RWPE1 (cell line): ENCODE results near the gene HSP90AB1.

Source experiments
- CTCF ChIA-PET: fragments of 350-600 bp; sonication (Branson Sonifier 250); formaldehyde crosslinking; extraction: SDS; loops from one replicate; lab custom pipeline; 2021; lab: Yijun Ruan, JAX
- POLR2A ChIA-PET: fragments of 400-600 bp; formaldehyde crosslinking; extraction: SDS; loops from one replicate; lab custom pipeline; 2020; ENCODE audit warnings: antibody characterized with exemption; ENCODE audit not compliant: low non-redundant PET; lab: Yijun Ruan, JAX
- DNase-seq: peaks from one replicate; pipeline ENCODE4 v3.0.0; 2012; ENCODE audit warnings: low spot score
- H3K27ac ChIP-seq: fragments of 450-650 bp; 2 replicates; pipeline ENCODE4 v1.5.1; 2017
- TF ChIP-seq, protein P1 (sequence below): fragments of 450-650 bp; conservative IDR thresholded peaks from 2 replicates; pipeline ENCODE4 v1.5.1; 2017; ENCODE audit warnings: low read depth, mild to moderate bottlenecking

Gene HSP90AB1

DNA sequence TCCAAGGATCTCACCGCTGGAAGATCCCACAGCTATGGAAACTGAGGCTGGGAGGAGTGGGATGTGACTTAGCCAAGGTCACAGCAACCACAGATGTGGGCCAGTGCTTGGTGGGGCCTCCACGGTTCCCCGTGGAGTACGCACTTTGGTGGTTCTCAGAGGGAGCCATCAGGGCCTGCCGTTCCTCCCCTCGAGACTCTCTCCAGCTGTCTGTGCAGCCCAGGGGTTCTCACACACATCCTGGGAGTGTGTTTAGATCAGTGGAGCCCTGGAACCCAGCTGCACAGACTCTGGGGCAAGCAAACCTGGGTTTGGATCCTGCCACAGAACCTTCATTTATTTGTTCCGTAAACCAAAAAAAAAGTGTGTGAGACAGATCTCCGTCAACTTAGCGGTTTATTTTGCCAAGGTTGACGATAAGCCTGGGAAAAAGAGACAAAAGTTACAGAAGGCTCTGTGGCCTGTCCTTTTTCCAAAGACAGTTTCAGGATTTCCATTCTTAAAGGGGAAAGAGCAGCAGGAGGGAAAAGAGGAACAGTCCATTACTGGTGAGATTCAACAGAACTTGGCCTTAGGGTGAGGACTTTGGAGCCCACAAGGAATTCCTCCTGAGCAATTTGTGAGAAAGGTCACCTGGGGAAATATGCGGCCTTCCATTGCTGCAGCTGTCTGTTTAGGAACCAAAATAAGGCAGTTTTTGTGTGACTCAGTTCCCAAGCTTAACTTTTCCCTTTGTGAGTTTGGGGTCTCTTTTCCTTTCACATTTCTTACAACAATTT, 43.7 kb upstream of the HSP90AB1 start:
- TF ChIP-seq, protein P1, sequence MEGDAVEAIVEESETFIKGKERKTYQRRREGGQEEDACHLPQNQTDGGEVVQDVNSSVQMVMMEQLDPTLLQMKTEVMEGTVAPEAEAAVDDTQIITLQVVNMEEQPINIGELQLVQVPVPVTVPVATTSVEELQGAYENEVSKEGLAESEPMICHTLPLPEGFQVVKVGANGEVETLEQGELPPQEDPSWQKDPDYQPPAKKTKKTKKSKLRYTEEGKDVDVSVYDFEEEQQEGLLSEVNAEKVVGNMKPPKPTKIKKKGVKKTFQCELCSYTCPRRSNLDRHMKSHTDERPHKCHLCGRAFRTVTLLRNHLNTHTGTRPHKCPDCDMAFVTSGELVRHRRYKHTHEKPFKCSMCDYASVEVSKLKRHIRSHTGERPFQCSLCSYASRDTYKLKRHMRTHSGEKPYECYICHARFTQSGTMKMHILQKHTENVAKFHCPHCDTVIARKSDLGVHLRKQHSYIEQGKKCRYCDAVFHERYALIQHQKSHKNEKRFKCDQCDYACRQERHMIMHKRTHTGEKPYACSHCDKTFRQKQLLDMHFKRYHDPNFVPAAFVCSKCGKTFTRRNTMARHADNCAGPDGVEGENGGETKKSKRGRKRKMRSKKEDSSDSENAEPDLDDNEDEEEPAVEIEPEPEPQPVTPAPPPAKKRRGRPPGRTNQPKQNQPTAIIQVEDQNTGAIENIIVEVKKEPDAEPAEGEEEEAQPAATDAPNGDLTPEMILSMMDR, result no peak
- ChIA-PET POLR2A (no interaction called here), CTCF (no interaction called here)
- H3K27ac ChIP-seq, result peak overlapping the region; percentile 92
- DNase-seq, result no peak

DNA sequence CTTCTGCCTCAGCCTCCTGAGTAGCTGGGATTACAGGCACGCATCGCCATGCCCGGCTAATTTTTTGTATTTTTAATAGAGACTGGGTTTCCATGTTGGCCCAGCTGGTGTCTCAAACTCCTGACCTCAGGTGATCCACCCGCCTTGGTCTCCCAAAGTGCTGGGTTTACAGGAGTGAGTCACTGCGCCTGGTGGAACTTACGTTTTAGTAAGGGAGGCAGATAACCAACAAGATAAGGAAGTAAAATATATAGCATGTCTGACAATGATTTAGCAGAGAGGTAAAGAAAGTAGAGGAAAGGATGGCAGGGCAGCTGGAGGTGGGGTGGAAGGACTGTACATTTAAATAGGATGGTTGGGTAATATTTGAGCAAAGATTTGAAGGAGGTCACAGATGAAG, 42.9 kb upstream of the HSP90AB1 start:
- no peak overlapping the region for H3K27ac ChIP-seq
- no peak for DNase-seq
- CTCF ChIA-PET, result interaction anchor here (0.9 kb wide), 1 partner anchor 18 kb away, joined by 3 read pairs; no protein-coding TSS in a partner anchor
- POLR2A ChIA-PET, result no interaction called here
- TF ChIP-seq, protein P1, result no peak

DNA sequence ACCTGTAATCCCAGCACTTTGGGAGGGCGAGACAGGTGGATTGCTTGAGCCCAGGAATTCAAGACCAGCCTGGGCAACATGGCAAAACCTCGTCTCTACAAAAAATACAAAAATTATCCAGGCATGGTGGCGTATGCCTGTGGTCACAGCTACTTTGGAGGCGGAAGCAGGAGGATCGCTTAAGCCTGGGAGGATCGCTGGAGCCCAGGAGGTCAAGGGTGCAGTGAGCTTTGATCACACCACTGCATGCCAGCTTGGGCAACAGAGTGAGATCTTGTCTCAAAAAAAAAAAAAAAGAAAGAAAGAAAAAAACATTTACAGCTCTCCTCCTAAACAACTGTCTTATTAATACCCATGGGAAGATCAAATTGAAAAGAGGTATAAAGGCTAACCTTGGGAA, 38.9 kb upstream of the HSP90AB1 start:
- POLR2A ChIA-PET, result no interaction called here
- TF ChIP-seq, protein P1, result no peak
- H3K27ac ChIP-seq, result no peak overlapping the region
- no peak for DNase-seq
- CTCF ChIA-PET, result interaction anchor here (0.7 kb wide), 1 partner anchor 30 kb away, joined by 7 read pairs; no protein-coding TSS in a partner anchor

DNA sequence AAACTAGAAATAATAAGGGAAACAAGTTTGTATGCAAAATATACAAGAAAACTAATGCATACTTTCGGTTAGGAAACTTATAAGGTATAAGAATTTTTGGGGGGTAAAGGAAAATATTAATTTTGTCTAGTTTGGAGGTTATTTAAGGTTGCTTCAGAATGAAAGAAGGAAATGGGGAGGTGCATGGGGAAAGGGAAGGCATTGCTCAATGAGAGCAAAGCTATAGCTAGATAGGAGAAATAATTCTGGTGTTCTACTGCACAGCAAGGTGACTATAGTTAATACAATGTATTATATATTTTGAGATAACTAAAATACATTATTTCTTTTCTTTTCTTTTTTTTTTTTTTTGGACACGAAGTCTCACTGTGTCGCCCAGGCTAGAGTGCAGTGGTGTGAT, 35.6 kb upstream of the HSP90AB1 start:
- ChIA-PET POLR2A (no interaction called here), CTCF (no interaction called here)
- TF ChIP-seq, protein P1, result no peak
- H3K27ac ChIP-seq, result no peak overlapping the region
- DNase-seq, result no peak

DNA sequence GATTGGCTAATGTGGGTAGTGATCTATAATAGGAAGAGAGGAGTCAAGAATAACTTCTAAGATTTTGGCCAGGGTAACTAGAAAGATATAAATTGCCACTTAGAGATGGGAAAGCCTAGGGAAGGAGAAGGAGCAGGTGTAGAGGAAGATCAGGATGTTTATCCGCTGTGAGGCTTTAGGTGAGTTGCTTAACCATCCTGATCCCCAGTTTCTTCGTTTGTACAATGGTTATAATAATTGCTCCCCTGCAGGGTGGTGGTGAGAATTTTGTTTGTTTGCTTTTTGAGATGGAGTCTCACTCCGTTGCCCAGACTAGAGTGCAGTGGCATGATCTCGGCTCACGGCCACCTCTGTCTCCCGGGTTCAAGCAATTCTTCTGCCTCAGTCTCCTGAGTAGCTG, 32.6 kb upstream of the HSP90AB1 start:
- POLR2A ChIA-PET, result no interaction called here
- CTCF ChIA-PET, result no interaction called here
- TF ChIP-seq, protein P1, result no peak
- no peak for DNase-seq
- no peak overlapping the region for H3K27ac ChIP-seq

DNA sequence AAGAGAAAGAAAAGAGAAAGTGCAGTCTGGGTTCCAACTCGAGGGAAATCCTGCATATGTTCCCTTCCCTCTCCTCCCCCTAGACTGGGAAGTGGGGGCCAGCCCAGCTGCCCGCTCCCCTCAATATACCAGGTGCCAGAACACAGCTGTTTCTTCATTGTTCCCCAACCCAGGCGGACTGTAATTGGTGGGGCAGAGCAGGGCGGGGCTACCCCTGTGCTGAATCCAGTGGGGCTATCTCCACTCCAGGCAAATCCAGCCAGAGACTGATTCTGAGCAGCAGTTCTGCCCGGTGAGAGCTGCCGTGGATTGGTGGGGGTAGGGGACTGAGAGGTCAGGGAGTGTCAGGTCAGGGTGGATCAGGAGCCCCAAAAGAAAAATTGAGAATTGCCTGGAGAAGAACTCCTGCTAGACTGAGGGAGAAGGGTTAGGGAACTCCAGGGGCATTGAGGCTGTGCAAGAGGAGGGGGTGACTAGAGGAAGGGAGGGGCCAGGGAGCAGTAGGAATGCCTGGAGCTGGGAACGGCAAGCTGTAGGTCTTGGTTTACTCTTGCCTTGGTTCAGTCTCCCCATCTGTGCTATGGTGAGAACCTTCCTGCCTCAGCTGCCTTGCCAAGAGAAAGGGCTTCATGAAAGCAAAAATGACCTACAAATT, 30.1 kb upstream of the HSP90AB1 start, which contains the start of gene MYMX:
MYMX (plus strand) TSS at position 250 of the 655 bp plus-strand sequence. CDS start 546 bp downstream, outside the sequence.
- CTCF ChIA-PET, result interaction anchor here (0.9 kb wide), 1 partner anchor 29 kb away, joined by 3 read pairs; no protein-coding TSS in a partner anchor
- POLR2A ChIA-PET, result no interaction called here
- TF ChIP-seq, protein P1, result no peak
- peak within 1 kb of the TSS; percentile 76 for H3K27ac ChIP-seq
- DNase-seq, result no peak
